Vagina (tissue), 2 donors: ENCODE results near the gene CYB561A3. TPM values are rescaled to one million over a fixed set of nuclear protein-coding genes. Genes with fewer than 3 reads are reported as not detected.

Experiments
- DNase-seq, 2 donors: peaks; one replicate each; pipeline ENCODE4 v3.0.0-alpha.2; 2017; ENCODE audit errors: extremely low spot score in 2 of 2
- H3K27ac ChIP-seq: fragments of 200-600 bp; sonication (generic); one replicate; pipeline ENCODE4 v1.5.1; 2019
- H3K27me3 ChIP-seq: fragments of 200-600 bp; sonication (generic); one replicate; pipeline ENCODE4 v1.5.1; 2019
- H3K36me3 ChIP-seq, 2 donors: fragments of 200-600 bp; sonication (generic); one replicate each; pipeline ENCODE4 v1.5.1; 2017 to 2019
- H3K4me1 ChIP-seq: fragments of 200-600 bp; sonication (generic); one replicate; pipeline ENCODE4 v1.5.1; 2019
- H3K4me3 ChIP-seq, 2 donors: fragments of 200-600 bp; sonication (generic); 1 replicate in 1 of 2; 2 replicates in 1 of 2; pipeline ENCODE4 v1.5.1; 2016 to 2019
- H3K9me3 ChIP-seq: fragments of 200-600 bp; sonication (generic); one replicate; pipeline ENCODE4 v1.5.1; 2019
- CTCF ChIP-seq, 3 experiments: fragments of 450-650 bp in 2 of 3; fragments of 200-600 bp in 1 of 3; sonication (generic) in 1 of 3; IDR thresholded peaks; one replicate each; pipeline ENCODE4 v1.5.1; 2017 to 2019; ENCODE audit warnings: antibody characterized with exemption in 3 of 3, mild to moderate bottlenecking in 2 of 3, moderate library complexity in 2 of 3
- POLR2A ChIP-seq, 2 donors: fragments of 450-650 bp; IDR thresholded peaks; one replicate each; pipeline ENCODE4 v1.6.1; 2017; ENCODE audit warnings: antibody characterized with exemption in 2 of 2, mild to moderate bottlenecking in 2 of 2, moderate library complexity in 2 of 2
- POLR2AphosphoS5 ChIP-seq, 2 donors: sonication (generic); formaldehyde crosslinking; IDR thresholded peaks; one replicate each; pipeline ENCODE4 v1.9.0; 2017; ENCODE audit warnings: antibody characterized with exemption in 2 of 2, mild to moderate bottlenecking in 2 of 2, low read depth in 1 of 2; ENCODE audit not compliant: insufficient read depth in 1 of 2
- intact Hi-C: fragments of 100-400 bp; cut with DNase I; formaldehyde crosslinking; loops from one replicate; pipeline ENCODE4 v1.15.1; 2023
- total RNA-seq: library from RNA; depleted of rRNA; stranded (reverse); fragments of >200 nt; gene quantifications from one replicate; pipeline ENCODE4 v1.2.3, GENCODE V29; 2016

CYB561A3 gene
- total RNA-seq, 1 donor from 2014 or later = 26.5 TPM

GRCh38 chr11:61332281-61332796, 29.3 kb downstream of the CYB561A3 start:
- Histone ChIP-seq H3K27ac (peak overlapping the region; percentile 76), H3K27me3 (no peaks in the 10 kb centered on the region), H3K36me3 (peaks cover 0 to 24% of the 10 kb centered on the region in 2 donors), H3K9me3 (no peaks in the 10 kb centered on the region), H3K4me1 (peaks cover 64% of the 10 kb centered on the region), H3K4me3 (peak overlapping the region; percentile 72 to 90)
- DNase-seq = no peak
- no peak for TF ChIP-seq POLR2AphosphoS5 (IDR thresholded peaks at IDR 0.05; ENCODE audit: insufficient read depth in 1 of 2, low read depth in 1 of 2)
- no peak for TF ChIP-seq CTCF (IDR thresholded peaks at IDR 0.05)
- no peak for TF ChIP-seq POLR2A (IDR thresholded peaks at IDR 0.05)
- intact Hi-C loops = no loop called here

- no peaks in the 10 kb centered on the region for H3K9me3 ChIP-seq
- H3K4me1 ChIP-seq = peaks cover 67% of the 10 kb centered on the region
- no peak for TF ChIP-seq POLR2A (IDR thresholded peaks at IDR 0.05)
- TF ChIP-seq CTCF (IDR thresholded peaks at IDR 0.05) = no peak
- TF ChIP-seq POLR2AphosphoS5 (IDR thresholded peaks at IDR 0.05; ENCODE audit: insufficient read depth in 1 of 2, low read depth in 1 of 2) = no peak
- no peak for DNase-seq
- H3K27ac ChIP-seq = peak overlapping the region; percentile 76
- H3K27me3 ChIP-seq = no peaks in the 10 kb centered on the region
- peak overlapping the region; percentile 72 to 90 for H3K4me3 ChIP-seq
- H3K36me3 ChIP-seq = peaks cover 0 to 31% of the 10 kb centered on the region in 2 donors
- intact Hi-C loops = no loop called here
Measured at GRCh38 chr11:61331651-61332050, 30.0 kb downstream of the CYB561A3 start.

- no peak overlapping the region for H3K27ac ChIP-seq
- H3K27me3 ChIP-seq = no peaks in the 10 kb centered on the region
- intact Hi-C loops = no loop called here
- no peak for DNase-seq
- TF ChIP-seq CTCF (IDR thresholded peaks at IDR 0.05) = no peak
- TF ChIP-seq POLR2A (IDR thresholded peaks at IDR 0.05) = no peak
- no peak for TF ChIP-seq POLR2AphosphoS5 (IDR thresholded peaks at IDR 0.05; ENCODE audit: insufficient read depth in 1 of 2, low read depth in 1 of 2)
- H3K9me3 ChIP-seq = no peaks in the 10 kb centered on the region
- peaks cover 69% of the 10 kb centered on the region for H3K4me1 ChIP-seq
- H3K36me3 ChIP-seq = peaks cover 0 to 39% of the 10 kb centered on the region in 2 donors
- no peak overlapping the region for H3K4me3 ChIP-seq
Measured at GRCh38 chr11:61329871-61330270, 31.8 kb downstream of the CYB561A3 start.

GRCh38 chr11:61328351-61328750, 33.3 kb downstream of the CYB561A3 start:
- no peak for TF ChIP-seq POLR2A (IDR thresholded peaks at IDR 0.05)
- no peak for TF ChIP-seq POLR2AphosphoS5 (IDR thresholded peaks at IDR 0.05; ENCODE audit: insufficient read depth in 1 of 2, low read depth in 1 of 2)
- TF ChIP-seq CTCF (IDR thresholded peaks at IDR 0.05) = no peak
- peaks cover 0 to 54% of the 10 kb centered on the region in 2 donors for H3K36me3 ChIP-seq
- H3K4me1 ChIP-seq = peaks cover 56% of the 10 kb centered on the region
- intact Hi-C loops = no loop called here
- DNase-seq = no peak
- no peaks in the 10 kb centered on the region for H3K9me3 ChIP-seq
- H3K27me3 ChIP-seq = no peaks in the 10 kb centered on the region
- no peak overlapping the region for H3K27ac ChIP-seq
- no peak overlapping the region for H3K4me3 ChIP-seq

GRCh38 chr11:61327669-61328071, 34.0 kb downstream of the CYB561A3 start:
- peaks cover 0 to 61% of the 10 kb centered on the region in 2 donors for H3K36me3 ChIP-seq
- H3K4me1 ChIP-seq = peaks cover 56% of the 10 kb centered on the region
- intact Hi-C loops = no loop called here
- H3K9me3 ChIP-seq = no peaks in the 10 kb centered on the region
- TF ChIP-seq CTCF (IDR thresholded peaks at IDR 0.05) (no peak), POLR2AphosphoS5 (IDR thresholded peaks at IDR 0.05; ENCODE audit: insufficient read depth in 1 of 2, low read depth in 1 of 2) (no peak)
- H3K4me3 ChIP-seq = no peak overlapping the region
- no peak for DNase-seq
- H3K27ac ChIP-seq = no peak overlapping the region
- H3K27me3 ChIP-seq = no peaks in the 10 kb centered on the region
